ENCODE data around the gene LGR4.

DNA sequence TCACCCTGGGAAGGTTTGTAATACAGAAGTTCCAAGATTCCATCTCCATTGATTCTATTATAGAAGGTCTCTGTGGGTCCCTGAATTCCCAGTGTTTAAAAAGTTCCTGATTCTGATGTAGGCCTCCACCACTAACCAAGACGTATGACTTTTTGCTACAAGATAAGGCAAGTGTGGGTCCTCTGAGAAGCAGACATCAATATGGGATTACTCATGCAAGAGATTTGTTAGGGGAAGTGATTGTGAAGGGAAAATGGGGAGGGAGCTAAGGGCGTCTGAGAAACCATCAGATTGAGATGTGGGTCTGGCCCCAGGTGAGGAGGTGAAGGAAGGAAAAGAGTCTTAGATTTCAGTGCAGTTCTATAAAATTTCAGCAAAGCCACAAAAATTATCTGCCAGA lies 10.2 kb upstream of the LGR4 start:
- TF ChIP-seq, protein P1, sequence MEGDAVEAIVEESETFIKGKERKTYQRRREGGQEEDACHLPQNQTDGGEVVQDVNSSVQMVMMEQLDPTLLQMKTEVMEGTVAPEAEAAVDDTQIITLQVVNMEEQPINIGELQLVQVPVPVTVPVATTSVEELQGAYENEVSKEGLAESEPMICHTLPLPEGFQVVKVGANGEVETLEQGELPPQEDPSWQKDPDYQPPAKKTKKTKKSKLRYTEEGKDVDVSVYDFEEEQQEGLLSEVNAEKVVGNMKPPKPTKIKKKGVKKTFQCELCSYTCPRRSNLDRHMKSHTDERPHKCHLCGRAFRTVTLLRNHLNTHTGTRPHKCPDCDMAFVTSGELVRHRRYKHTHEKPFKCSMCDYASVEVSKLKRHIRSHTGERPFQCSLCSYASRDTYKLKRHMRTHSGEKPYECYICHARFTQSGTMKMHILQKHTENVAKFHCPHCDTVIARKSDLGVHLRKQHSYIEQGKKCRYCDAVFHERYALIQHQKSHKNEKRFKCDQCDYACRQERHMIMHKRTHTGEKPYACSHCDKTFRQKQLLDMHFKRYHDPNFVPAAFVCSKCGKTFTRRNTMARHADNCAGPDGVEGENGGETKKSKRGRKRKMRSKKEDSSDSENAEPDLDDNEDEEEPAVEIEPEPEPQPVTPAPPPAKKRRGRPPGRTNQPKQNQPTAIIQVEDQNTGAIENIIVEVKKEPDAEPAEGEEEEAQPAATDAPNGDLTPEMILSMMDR (IDR thresholded peaks at IDR 0.05) = no peak
- TF ChIP-seq POLR2A (IDR thresholded peaks at IDR 0.05) (no peak), EP300 (IDR thresholded peaks at IDR 0.05) (no peak)

Measured in tibial nerve (tissue), 4 donors.